OCI-LY7 (cell line): ENCODE results near the gene EVI5. TPM values are rescaled to one million over a fixed set of nuclear protein-coding genes. Genes with fewer than 3 reads are reported as not detected.

Experiments used
- BruUV-seq: library from RNA; stranded (reverse); fragments of 400-500 nt; replicated peaks from 2 replicates; lab custom pipeline; 2021; lab: Mats Ljungman, UMichigan
- CTCF ChIA-PET: fragments of 300-600 bp; sonication (Branson Sonifier 250); formaldehyde crosslinking; loops from one replicate; lab custom pipeline; 2022; ENCODE audit warnings: antibody characterized with exemption; ENCODE audit not compliant: unreplicated experiment; lab: Charles Lee
- POLR2A ChIA-PET: fragments of 300-600 bp; sonication (Branson Sonifier 250); formaldehyde crosslinking; loops from one replicate; lab custom pipeline; 2022; ENCODE audit warnings: antibody characterized with exemption; lab: Charles Lee
- DNase-seq: peaks from one replicate; pipeline ENCODE4 v3.0.0-alpha.2; 2015; ENCODE audit warnings: low spot score
- H2AFZ ChIP-seq: fragments of 200-600 bp; sonication (generic), shearing (Covaris generic); 2 replicates; pipeline ENCODE4 v1.6.1; 2014; ENCODE audit warnings: mild to moderate bottlenecking, antibody characterized with exemption, low read length, moderate library complexity
- H3K27ac ChIP-seq: fragments of 200-600 bp; sonication (generic); 2 replicates; pipeline ENCODE4 v1.5.1; 2014; ENCODE audit warnings: mixed run types, low read depth, mild to moderate bottlenecking, moderate library complexity, low read length, inconsistent platforms; ENCODE audit not compliant: poor library complexity, severe bottlenecking
- H3K36me3 ChIP-seq: fragments of 200-600 bp; sonication (generic); 2 replicates; pipeline ENCODE4 v1.6.1; 2014; ENCODE audit warnings: mild to moderate bottlenecking, antibody characterized with exemption, low read length, moderate library complexity, mixed read lengths; ENCODE audit not compliant: insufficient read depth
- H3K4me1 ChIP-seq: fragments of 200-600 bp; sonication (generic); 2 replicates; pipeline ENCODE4 v1.5.1; 2014; ENCODE audit warnings: mild to moderate bottlenecking, low read length; ENCODE audit not compliant: insufficient read depth, poor library complexity, severe bottlenecking
- H3K4me2 ChIP-seq: fragments of 200-600 bp; sonication (generic); 2 replicates; pipeline ENCODE4 v1.6.1; 2014; ENCODE audit warnings: mild to moderate bottlenecking, low read length
- H3K4me3 ChIP-seq: fragments of 200-600 bp; sonication (generic); 2 replicates; pipeline ENCODE4 v1.5.1; 2014; ENCODE audit warnings: mild to moderate bottlenecking, low read depth, low read length; ENCODE audit not compliant: poor library complexity, severe bottlenecking
- H3K79me2 ChIP-seq: fragments of 200-600 bp; sonication (generic); 2 replicates; pipeline ENCODE4 v1.6.1; 2016; ENCODE audit warnings: low read depth, mild to moderate bottlenecking, low read length, moderate library complexity, mixed read lengths; ENCODE audit not compliant: insufficient read depth
- H3K9me2 ChIP-seq: fragments of 200-600 bp; sonication (generic); 2 replicates; pipeline ENCODE4 v1.6.1; 2016; ENCODE audit warnings: mild to moderate bottlenecking, low read length, mixed read lengths; ENCODE audit not compliant: insufficient read depth
- H3K9me3 ChIP-seq: fragments of 200-600 bp; sonication (generic); 2 replicates; pipeline ENCODE4 v1.6.1; 2014; ENCODE audit warnings: mild to moderate bottlenecking, mixed run types, low read length, mixed read lengths
- H4K20me1 ChIP-seq: fragments of 200-600 bp; sonication (generic); 2 replicates; pipeline ENCODE4 v1.6.1; 2014; ENCODE audit warnings: mild to moderate bottlenecking, antibody characterized with exemption, low read length, moderate library complexity, mixed read lengths; ENCODE audit not compliant: insufficient read depth
- CTCF ChIP-seq: fragments of 200-600 bp; sonication (generic); conservative IDR thresholded peaks from 2 replicates; pipeline ENCODE4 v1.5.1; 2014; ENCODE audit warnings: mild to moderate bottlenecking, antibody characterized with exemption, low read length, moderate library complexity, mixed read lengths
- EZH2phosphoT487 ChIP-seq: fragments of 200-600 bp; sonication (generic); IDR thresholded peaks from 2 replicates; pipeline ENCODE4 v1.6.1; 2018; ENCODE audit warnings: low read depth, borderline replicate concordance, mild to moderate bottlenecking, mixed run types, antibody characterized with exemption, low read length, moderate library complexity, mixed read lengths
- intact Hi-C: fragments of 100-400 bp; cut with micrococcal nuclease; formaldehyde crosslinking; loops from one replicate; pipeline ENCODE4 v1.10.0; 2022; ENCODE audit not compliant: unreplicated experiment
- total RNA-seq, 2 experiments: library from RNA; depleted of rRNA in 1 of 2; stranded (reverse); fragments of >200 nt in 1 of 2; shearing (Covaris generic) in 1 of 2; gene quantifications; 2 replicates each; pipeline ENCODE4 v1.2.3, GENCODE V29; 2014 to 2022

Gene EVI5
- total RNA-seq, 2 experiments from 2014 or later: 15.1 to 27.8 TPM

GRCh38 chr1:92484472-92485380 lies 300.2 kb downstream of the EVI5 start:
- TF ChIP-seq CTCF (no peak), EZH2phosphoT487 (peak; percentile 96; the same call in 1 of the 2 replicates)
- Histone ChIP-seq H3K4me1 (peaks cover 24% of the 10 kb centered on the region), H3K79me2 (no peaks in the 10 kb centered on the region), H3K4me3 (peak overlapping the region; percentile 65), H3K27ac (no peak overlapping the region), H3K4me2 (peak overlapping the region; percentile 98), H3K36me3 (no peaks in the 10 kb centered on the region), H2AFZ (peak overlapping the region; percentile 59; the same call in 1 of the 2 replicates), H3K9me3 (no peaks in the 10 kb centered on the region), H3K9me2 (no peaks in the 10 kb centered on the region), H4K20me1 (no peaks in the 10 kb centered on the region)
- BruUV-seq: no TSS peak
- ChIA-PET POLR2A (interaction anchor here (0.7 to 1.0 kb wide), 2 partner anchors 8 to 703 kb away, joined by 3 to 4 read pairs; no protein-coding TSS in a partner anchor), CTCF (no interaction called here)
- intact Hi-C loops: no loop called here
- peak; percentile 24 for DNase-seq

- no peaks in the 10 kb centered on the region for H3K36me3 ChIP-seq
- no peak for TF ChIP-seq CTCF
- no peak for TF ChIP-seq EZH2phosphoT487
- H3K4me1 ChIP-seq: peaks cover 24% of the 10 kb centered on the region
- peak overlapping the region; percentile 65 for H3K4me3 ChIP-seq
- CTCF ChIA-PET: no interaction called here
- H3K9me2 ChIP-seq: no peaks in the 10 kb centered on the region
- no peaks in the 10 kb centered on the region for H3K79me2 ChIP-seq
- H3K9me3 ChIP-seq: no peaks in the 10 kb centered on the region
- no peaks in the 10 kb centered on the region for H4K20me1 ChIP-seq
- no peak for DNase-seq
- intact Hi-C loops: no loop called here
- H3K4me2 ChIP-seq: peak overlapping the region; percentile 98
- H3K27ac ChIP-seq: no peak overlapping the region
- POLR2A ChIA-PET: interaction anchor here (0.7 kb wide), 1 partner anchor 702 kb away, joined by 3 read pairs; no protein-coding TSS in a partner anchor
- no TSS peak for BruUV-seq
- H2AFZ ChIP-seq: no peak overlapping the region
These were observed 301.1 kb downstream of the EVI5 start for GRCh38 chr1:92483610-92484471.
